Lung (tissue), 12 donors: Measurements from ENCODE around the gene IGHMBP2. TPM values are rescaled to one million over a fixed set of nuclear protein-coding genes. Genes with fewer than 3 reads are reported as not detected.

Experiments used
- ATAC-seq: fragments of 200-7000 bp; cut with Tn5 transposase; one replicate; pipeline ENCODE4 v1.9.1; 2020; ENCODE audit warnings: moderate number of reproducible peaks; ENCODE audit not compliant: insufficient read depth, low FRiP score
- DNase-seq, 3 donors: peaks; one replicate each; pipeline ENCODE4 v3.0.0-alpha.2; 2013 to 2017
- H3K27ac ChIP-seq, 2 donors: one replicate each; pipeline ENCODE4 v1.5.1; 2013; ENCODE audit warnings: mild to moderate bottlenecking in 2 of 2, moderate library complexity in 2 of 2, control low read depth in 1 of 2, inconsistent platforms in 1 of 2, low read depth in 1 of 2, low read length in 1 of 2
- H3K27me3 ChIP-seq, 3 donors: one replicate each; pipeline ENCODE4 v1.5.1; 2013; ENCODE audit warnings: low read length in 2 of 3; ENCODE audit not compliant: control insufficient read depth in 3 of 3, insufficient read depth in 3 of 3
- H3K36me3 ChIP-seq, 4 donors: one replicate each; pipeline ENCODE4 v1.5.1; 2013; ENCODE audit warnings: low read length in 4 of 4, mild to moderate bottlenecking in 1 of 4, moderate library complexity in 1 of 4; ENCODE audit not compliant: control insufficient read depth in 4 of 4, insufficient read depth in 4 of 4
- H3K4me1 ChIP-seq, 5 donors: one replicate each; pipeline ENCODE4 v1.5.1; 2013; ENCODE audit warnings: low read length in 5 of 5, mild to moderate bottlenecking in 2 of 5, moderate library complexity in 1 of 5; ENCODE audit not compliant: control insufficient read depth in 5 of 5, insufficient read depth in 5 of 5
- H3K4me3 ChIP-seq: one replicate; pipeline ENCODE4 v1.5.1; 2013; ENCODE audit warnings: mild to moderate bottlenecking, control low read depth, moderate library complexity
- H3K9ac ChIP-seq, 2 donors: one replicate each; pipeline ENCODE4 v1.5.1; 2013; ENCODE audit warnings: low read length in 2 of 2, control low read depth in 1 of 2; ENCODE audit not compliant: insufficient read depth in 1 of 2
- H3K9me3 ChIP-seq, 4 donors: one replicate each; pipeline ENCODE4 v1.5.1; 2013; ENCODE audit warnings: low read length in 3 of 4, mild to moderate bottlenecking in 1 of 4, moderate library complexity in 1 of 4; ENCODE audit not compliant: control insufficient read depth in 4 of 4, insufficient read depth in 3 of 4
- CTCF ChIP-seq: IDR thresholded peaks from 2 replicates; pipeline ENCODE4 v1.5.1; 2012; ENCODE audit warnings: mild to moderate bottlenecking; ENCODE audit errors: control extremely low read depth, extremely low read depth
- WGBS, 2 donors: extraction: QIAGEN DNeasy Blood & Tissue Kit; methylation state at CpG; one replicate each; pipeline ENCODE4 v1.1.7; 2013; 5-methylcytosine and 5-hydroxymethylcytosine counted together
- polyA plus RNA-seq, 2 donors: library from polyadenylated mRNA; stranded (reverse); fragments of 200-250 nt; gene quantifications; one replicate each; pipeline ENCODE4 v1.2.1, GENCODE V29; 2013
- total RNA-seq, 2 donors: library from RNA; depleted of rRNA in 1 of 2; stranded (reverse); fragments of >200 nt in 1 of 2; gene quantifications; one replicate each; pipeline ENCODE4 v1.2.1, GENCODE V29; 2014 to 2021
- donor health status: control.
- donor health status: control.
- donor health status: Bipolar disorder and iron deficiency.
- donor health status: healthy.
- donor health status: DM: yes; HTN: yes; CAD: no.

Gene IGHMBP2
- total and polyA plus RNA-seq, 4 donors, result 12.4 to 21.0 (median 17.6) TPM

GRCh38 chr11:68935516-68936357, 32.0 kb downstream of the IGHMBP2 start:
- H3K4me3 ChIP-seq, result no peak overlapping the region
- no peak overlapping the region for H3K9ac ChIP-seq
- H3K9me3 ChIP-seq, result no peaks in the 10 kb centered on the region
- no peak for DNase-seq
- peaks cover 13 to 73% (median 22%) of the 10 kb centered on the region in 4 donors for H3K36me3 ChIP-seq
- no peak for TF ChIP-seq CTCF
- no peak for ATAC-seq
- WGBS, 2 donors, result 95 to 96% methylated on average over 29 of the region's 29 CpGs
- H3K4me1 ChIP-seq, result no peaks in the 10 kb centered on the region
- no peak overlapping the region for H3K27ac ChIP-seq
- no peaks in the 10 kb centered on the region for H3K27me3 ChIP-seq

- Histone ChIP-seq H3K27ac (no peak overlapping the region), H3K27me3 (no peaks in the 10 kb centered on the region), H3K36me3 (peaks cover 13 to 73% (median 21%) of the 10 kb centered on the region in 4 donors), H3K4me1 (no peaks in the 10 kb centered on the region), H3K4me3 (no peak overlapping the region), H3K9ac (no peak overlapping the region), H3K9me3 (no peaks in the 10 kb centered on the region)
- TF ChIP-seq CTCF, result no peak
- WGBS, 2 donors, result 92 to 93% methylated on average over 10 of the region's 10 CpGs
- DNase-seq, result no peak
- no peak for ATAC-seq
Observed at GRCh38 chr11:68936358-68936636, 32.6 kb downstream of the IGHMBP2 start.

DNA sequence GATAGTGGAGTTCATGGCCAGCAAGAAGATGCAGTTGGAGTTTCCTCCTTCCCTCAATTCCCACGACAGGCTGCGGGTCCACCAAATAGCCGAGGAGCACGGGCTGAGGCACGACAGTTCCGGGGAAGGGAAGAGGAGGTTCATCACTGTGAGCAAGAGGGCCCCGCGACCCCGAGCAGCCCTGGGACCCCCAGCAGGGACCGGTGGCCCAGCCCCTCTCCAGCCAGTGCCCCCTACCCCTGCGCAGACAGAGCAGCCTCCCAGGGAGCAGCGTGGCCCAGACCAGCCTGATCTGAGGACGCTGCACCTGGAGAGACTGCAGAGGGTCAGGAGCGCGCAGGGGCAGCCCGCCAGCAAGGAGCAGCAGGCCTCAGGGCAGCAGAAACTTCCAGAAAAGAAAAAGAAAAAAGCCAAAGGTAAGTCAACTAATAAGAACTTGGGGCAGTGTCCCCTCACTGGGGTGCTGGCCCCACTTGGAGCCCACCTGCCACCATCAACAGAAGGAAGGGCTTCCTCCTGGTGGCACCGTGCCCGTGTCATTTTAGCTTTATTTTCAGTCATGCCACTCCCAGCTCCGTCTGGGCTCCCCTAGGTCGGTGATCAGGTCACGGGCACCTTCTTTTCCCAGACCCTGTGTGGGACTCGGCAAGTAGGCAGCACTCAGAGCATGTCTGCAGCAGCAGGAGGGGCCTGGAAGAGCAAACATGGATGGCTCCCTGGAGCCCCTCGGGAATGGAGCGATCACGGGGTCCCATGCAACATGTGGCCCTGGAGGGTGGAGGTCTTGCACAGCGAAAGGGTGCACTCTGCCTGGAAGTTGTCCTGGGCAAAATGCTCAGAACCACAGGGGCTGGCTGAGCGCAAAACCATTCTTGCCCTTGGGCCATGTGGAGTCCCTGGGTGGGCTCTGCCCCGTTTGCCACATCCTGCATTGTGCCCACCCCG, 33.3 kb downstream of the IGHMBP2 start:
- H3K27ac ChIP-seq, result no peak overlapping the region
- H3K4me3 ChIP-seq, result no peak overlapping the region
- ATAC-seq (no peak), DNase-seq (no peak)
- 91 to 94% methylated on average over 29 of the region's 29 CpGs for WGBS, 2 donors
- no peaks in the 10 kb centered on the region for H3K4me1 ChIP-seq
- H3K9ac ChIP-seq, result no peak overlapping the region
- H3K9me3 ChIP-seq, result no peaks in the 10 kb centered on the region
- TF ChIP-seq CTCF, result no peak
- no peaks in the 10 kb centered on the region for H3K27me3 ChIP-seq
- peaks cover 13 to 72% (median 21%) of the 10 kb centered on the region in 4 donors for H3K36me3 ChIP-seq
